Inflammatory macrophage (primary cell): Measurements from ENCODE around the gene KCNK18.
"Not testable (repeated sequence)": the region's sequence is repeated elsewhere in the genome, so short reads cannot be mapped to it uniquely, and the experiment has no call there.

ENCODE experiments used
- DNase-seq, 2 donors: peaks; one replicate each; pipeline ENCODE4 v3.0.0-alpha.2; 2020 to 2022

The KCNK18 gene

GRCh38 chr10:117174439-117175214 is 22.7 kb upstream of the KCNK18 start:
- peak; percentile 88 to 91 for DNase-seq

GRCh38 chr10:117175215-117175900 is 21.9 kb upstream of the KCNK18 start:
- DNase-seq: no peak

DNA sequence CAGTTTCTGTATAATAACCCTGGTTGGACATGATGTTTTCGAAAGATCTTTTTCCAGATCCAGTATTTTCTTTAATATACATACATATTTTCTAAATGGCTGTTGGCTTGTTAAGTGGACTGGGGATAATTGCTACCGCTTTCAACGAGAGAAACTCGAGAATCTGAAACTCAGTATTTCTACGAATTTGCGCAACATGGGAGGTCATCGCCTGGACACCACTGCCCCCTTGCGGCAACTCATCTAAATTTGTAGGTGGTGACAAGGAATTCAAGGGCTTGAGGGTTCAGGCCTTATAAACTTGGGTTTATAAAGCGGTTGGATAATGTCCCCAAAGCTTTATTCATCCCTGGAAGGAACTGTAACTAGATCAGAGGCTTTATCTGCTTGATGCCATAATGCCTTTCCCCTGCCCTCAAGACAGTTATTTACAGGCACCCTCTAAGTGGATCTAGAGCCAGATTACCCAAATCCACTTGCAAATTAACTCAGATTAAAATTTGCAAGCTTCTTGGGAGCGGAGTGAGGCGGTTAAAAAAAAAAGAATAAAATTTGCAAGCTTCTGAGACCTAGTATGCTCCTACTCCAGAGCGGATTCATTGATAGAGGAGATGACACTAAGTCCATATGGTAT is 21.3 kb upstream of the KCNK18 start:
- peak; percentile 80 to 84 for DNase-seq

DNA sequence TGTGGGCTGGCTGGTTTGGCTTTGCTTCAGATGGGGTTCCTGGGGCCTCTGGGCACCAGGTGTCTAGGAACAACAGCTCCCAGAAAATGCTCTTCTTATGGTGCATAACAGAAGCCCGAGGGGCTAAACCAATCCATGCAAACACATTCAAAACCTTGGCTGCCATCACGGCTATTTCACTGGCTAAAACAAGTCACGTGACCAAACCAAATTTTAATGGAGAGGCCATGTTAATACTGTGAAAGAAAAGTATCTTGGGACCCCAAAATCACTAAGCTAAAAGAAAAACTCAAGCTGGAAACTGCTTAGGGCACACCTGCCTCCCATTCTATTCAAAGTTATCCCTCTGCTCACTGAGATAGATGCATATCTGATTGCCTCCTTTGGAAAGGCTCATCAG is 19.1 kb upstream of the KCNK18 start:
- no peak for DNase-seq

- no peak for DNase-seq
These were observed 13.0 kb upstream of the KCNK18 start for GRCh38 chr10:117184296-117184695.

DNA sequence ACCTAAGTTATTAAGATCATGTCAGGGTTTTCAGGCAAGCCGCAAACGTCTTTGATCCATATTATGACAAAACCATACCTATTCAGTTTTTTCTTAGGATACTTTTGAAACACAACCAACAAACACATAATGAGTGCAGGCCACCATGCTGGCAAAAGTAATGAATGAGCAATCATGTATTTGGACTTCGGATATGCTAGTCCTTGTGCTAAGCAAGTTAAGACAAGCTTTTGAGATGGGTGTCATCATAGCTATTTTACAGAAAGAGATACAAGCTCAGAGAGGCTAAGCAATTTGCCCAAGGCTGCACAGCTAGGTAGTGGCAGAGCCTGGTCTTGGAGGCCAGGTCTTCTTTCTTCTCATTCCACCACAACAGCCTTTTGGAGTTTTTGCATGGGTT is 12.5 kb upstream of the KCNK18 start:
- DNase-seq: no peak

DNA sequence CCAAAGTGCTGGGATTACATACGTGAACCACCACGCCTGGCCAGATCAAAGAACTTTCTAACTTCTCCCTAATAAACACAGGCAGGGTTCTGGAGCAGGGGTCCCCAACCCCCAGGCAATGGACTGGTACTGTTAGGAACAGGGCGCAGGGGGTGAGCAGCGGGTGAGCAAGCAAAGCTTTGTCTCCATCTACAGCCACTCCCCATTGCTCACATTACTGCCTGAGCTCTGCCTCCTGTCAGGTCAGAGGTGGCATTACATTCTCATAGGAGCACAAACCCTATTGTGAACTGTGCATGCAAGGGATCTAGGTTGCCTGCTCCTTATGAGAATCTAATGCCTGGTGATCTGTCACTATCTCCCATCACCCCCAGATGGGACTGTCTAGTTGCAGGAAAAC is 11.5 kb upstream of the KCNK18 start:
- not testable (repeated sequence) for DNase-seq

DNA sequence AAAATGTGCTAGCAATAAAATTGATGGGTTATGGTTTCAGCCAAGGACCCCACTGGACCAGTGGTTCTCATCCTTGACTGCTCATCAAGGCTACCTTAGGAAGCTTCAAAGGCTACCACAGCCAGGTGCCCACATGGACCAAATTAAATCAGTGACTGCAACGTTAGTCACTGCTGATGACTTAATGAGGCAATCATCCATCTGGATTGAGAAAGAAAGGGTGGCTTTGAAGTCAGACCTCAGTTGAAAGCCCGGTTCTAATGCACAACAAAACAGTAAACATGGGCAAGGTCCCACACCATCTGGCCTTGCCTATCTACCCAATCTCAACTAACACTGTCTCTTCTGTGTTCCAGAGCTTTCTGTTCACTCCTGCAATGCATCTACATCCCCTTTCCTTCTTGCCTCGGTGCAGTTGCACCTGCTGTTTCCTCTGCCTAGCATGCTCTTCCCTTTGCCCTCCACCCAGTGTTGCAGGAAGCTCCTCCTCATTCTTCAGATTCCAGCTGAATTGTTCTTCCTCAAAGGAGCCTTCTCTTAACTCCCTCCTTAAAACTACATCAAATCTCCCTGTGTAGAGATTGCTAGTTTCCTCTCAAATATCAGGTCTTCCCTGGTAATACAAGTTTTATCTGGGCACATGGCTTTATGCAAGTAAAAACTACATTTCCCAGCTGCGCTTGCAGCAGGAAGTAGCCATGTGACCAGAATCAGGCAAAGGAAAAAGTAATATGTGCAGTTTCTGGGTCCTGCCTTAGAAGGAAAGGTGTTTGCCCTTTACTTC is 10.3 kb upstream of the KCNK18 start:
- no peak for DNase-seq

GRCh38 chr10:117188371-117188770 is 8.9 kb upstream of the KCNK18 start:
- no peak for DNase-seq

- no peak for DNase-seq
These were observed 7.7 kb upstream of the KCNK18 start for GRCh38 chr10:117189557-117189956.

GRCh38 chr10:117198088-117198487 is 799 bp downstream of the KCNK18 start:
- no peak for DNase-seq

DNA sequence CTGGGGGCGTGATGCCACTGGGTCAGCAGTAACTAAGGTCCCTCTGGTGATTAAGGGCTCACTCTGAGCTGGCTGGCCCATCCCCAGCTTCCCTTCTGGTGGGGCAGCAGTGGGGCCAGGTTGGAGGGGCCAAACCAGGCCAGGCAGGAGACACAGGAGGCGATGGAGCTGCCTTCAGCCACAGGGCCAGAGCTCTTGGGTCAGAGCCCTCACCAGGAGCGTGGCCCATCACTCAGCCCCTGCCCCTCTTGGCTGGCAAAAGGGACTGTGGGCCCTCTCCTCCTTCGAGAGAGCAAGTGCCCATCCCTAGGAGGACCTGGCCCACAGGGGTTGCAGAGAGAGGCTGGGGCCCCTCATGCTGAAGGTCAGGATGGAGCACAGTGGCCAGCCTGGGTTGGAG is 4.5 kb downstream of the KCNK18 start:
- no peak for DNase-seq

DNA sequence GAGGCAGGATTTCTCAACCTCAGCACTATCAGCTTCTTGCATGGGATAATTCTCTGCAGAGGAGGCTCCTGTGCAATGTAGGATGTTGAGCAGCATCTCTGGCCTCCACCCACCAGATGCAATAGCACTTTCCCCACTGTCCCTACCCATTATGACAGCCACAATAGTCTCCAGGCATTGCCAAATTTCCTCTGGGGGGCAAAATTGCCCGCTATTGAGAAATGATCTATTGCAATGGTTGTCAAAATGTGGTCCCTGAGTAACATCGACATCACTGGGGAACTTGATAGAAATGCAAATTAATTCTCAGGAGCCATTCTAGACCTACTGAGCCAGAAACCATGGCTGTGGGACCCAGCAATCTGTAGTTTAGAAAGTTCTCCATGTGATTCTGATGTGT is 7.0 kb downstream of the KCNK18 start:
- peak in 1 of 2 donors; percentile 5 for DNase-seq

DNA sequence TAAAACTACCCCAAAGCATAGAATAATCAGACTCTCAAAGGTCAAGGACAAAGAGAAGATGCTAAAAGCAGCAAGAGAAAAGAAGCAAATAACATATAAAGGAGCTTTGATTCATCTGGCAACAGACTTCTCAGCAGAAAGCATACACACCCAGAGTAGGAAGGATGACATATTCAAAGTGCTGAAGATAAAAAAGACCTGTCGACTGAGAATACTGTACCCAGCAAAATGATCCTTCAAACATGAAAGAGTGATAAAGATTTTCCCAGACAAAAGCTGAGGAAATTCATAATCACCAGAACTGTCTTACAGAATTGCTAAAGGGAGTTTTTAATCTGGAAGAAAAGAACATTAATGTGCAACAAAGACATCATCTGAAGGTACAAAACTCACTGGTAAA is 14.9 kb downstream of the KCNK18 start:
- no peak for DNase-seq

- DNase-seq: no peak
These were observed 17.1 kb downstream of the KCNK18 start for GRCh38 chr10:117214401-117214800.

DNA sequence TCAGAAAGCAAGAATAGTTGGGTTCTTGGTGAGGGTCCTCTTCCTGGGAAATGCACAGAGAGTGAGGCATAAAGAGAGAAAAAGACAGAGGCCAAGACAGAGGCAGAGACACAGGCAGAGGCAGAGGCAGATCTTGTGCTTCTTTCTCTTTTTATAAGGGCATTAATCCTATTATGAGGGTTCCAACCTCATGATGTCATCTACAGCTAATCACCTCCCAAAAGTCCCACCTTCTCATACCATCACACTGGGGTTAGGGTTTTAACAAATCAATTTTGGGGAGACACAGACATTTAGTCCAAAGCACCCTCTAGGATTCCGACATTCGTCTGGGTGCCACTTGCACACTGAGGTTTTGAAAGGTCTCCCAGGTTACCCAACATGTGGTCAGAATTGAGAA is 17.8 kb downstream of the KCNK18 start:
- no peak for DNase-seq

- DNase-seq: no peak
These were observed 18.7 kb downstream of the KCNK18 start for GRCh38 chr10:117216028-117216427.

- peak; percentile 51 to 67 for DNase-seq
These were observed 19.4 kb downstream of the KCNK18 start for GRCh38 chr10:117216611-117217195.

GRCh38 chr10:117217196-117217761 is 20.0 kb downstream of the KCNK18 start:
- peak in 1 of 2 donors; percentile 25 for DNase-seq

DNA sequence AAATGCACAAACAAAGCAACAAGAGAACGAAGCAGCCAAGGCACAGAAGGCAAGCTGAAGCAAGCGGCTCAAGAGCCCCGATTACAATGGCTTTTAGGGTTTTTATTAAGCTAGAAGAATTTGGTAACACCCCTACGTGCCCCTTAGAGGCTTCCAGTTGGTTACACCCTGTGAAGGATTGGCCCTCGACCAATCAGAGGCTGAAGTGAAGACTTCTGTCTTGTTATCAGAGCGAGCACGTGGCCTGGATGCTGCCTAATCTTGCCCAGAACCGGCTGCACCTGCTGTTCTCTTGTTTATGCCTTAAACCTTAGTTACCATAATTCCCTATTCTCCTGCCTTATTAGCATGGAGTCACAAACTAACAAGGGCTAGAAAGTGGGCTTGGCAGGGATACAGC is 21.4 kb downstream of the KCNK18 start:
- no peak for DNase-seq

DNA sequence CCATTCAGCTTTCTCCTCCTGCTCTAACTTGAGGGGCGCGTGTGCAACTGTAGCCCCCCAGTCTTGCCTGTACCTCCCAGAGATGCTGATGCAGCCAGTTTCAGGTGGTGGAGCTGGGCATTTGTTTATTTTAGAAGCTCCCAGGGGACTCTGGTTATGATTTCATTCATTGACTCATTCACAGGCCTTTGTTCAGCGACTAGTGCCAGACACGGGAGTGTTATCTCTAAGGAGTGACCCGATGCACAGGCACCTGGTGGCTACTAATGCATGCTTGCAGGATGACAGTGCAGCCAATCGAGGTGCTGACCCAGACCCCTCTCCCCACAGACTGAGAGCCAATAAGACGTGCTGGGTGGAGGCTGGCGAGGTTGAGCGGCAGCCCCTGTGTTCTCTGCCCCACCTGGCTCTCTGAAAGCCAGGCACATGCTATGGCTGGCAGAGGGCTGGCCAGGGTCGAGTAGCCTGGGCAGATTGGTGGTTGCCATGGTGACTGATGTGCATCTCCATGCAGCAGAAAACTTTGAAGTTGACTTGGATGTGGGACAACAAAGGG is 23.9 kb downstream of the KCNK18 start:
- no peak for DNase-seq

DNA sequence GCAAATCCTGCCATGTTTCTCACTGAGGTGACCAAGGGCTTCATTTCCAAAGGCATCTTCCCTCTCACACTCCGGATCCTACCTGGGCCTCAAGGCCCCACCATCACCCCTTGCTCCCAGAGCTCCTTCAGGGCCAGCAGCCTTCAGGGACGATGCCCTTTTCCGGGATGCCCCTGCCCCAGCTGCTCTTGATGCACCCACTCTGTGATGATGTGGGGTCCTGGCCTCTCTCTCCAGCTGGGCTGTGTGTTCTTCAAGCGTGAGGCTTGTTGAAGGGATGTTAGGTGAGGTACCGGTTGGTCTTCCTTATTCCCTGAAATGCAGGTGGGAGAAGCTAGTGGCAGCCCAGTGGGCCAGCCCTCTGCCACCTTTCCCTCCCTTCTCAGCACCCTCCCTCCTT is 25.3 kb downstream of the KCNK18 start:
- DNase-seq: no peak
